Right hindlimb (tissue), 1 donor: Measurements from ENCODE around the gene GPR21.

Experiments
- DNase-seq: peaks from one replicate; pipeline ENCODE4 v3.0.0-alpha.2; 2018

The GPR21 gene, protein sequence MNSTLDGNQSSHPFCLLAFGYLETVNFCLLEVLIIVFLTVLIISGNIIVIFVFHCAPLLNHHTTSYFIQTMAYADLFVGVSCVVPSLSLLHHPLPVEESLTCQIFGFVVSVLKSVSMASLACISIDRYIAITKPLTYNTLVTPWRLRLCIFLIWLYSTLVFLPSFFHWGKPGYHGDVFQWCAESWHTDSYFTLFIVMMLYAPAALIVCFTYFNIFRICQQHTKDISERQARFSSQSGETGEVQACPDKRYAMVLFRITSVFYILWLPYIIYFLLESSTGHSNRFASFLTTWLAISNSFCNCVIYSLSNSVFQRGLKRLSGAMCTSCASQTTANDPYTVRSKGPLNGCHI

DNA sequence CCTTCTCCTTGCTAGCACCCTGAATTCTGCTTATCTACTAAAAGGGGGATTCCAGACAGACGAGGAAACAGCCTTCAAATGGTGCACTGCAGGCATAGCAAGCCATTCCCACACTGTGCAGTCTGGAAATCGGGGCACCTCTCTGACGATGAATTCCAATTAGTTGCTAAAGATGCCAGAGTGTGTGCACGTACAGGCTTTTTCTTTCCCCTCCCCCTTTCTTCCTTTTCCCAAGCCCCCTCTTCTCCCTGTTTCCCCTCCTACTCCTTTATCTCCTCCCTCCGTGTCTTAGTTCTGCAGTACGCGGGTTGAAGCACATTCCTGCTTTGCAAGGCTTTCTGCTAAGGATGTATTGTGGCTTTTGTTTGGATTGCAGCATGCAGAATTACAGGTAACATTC lies at the start of gene GPR21:
TSS of gene GPR21 (plus strand) at position 316 of the 400 bp plus-strand sequence. CDS start 900 bp downstream, outside the sequence.
- no peak for DNase-seq

DNA sequence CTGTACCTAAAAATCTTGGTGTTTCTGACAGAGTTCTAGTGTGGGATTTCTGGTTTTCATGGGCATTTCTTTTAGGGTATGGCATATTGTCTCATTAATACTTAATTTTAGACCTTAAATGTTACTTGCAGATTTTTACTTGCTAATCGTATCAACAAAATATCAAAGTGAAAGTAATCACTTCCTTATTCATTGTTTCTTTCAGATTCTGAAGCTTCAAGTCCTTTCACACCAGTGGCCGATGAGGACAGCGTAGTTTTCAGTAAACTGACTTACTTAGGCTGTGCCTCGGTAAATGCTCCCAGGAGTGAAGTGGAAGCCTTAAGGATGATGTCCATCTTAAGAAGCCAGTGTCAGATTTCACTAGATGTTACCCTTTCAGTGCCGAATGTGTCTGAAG lies 47.5 kb upstream of the GPR21 start:
- no peak for DNase-seq

DNA sequence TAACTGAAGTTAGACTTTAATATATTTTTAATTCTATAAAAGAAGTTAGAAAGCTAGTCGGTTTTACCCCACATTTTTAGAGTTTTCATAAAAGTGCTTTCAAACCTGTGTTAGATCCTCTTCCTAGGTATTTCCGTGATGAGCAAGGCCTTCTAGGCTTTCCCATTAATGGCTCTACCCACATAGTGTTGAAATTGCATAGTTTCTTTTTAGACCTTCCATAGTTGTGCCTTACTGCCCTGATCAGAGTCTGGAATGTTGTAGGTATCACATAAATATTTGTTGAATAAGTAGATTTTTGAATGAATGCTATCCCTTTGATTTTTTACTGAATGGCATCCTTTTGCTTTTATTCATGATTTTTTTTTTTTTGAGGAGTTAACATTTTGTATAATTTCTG lies 45.3 kb upstream of the GPR21 start:
- DNase-seq = no peak

DNA sequence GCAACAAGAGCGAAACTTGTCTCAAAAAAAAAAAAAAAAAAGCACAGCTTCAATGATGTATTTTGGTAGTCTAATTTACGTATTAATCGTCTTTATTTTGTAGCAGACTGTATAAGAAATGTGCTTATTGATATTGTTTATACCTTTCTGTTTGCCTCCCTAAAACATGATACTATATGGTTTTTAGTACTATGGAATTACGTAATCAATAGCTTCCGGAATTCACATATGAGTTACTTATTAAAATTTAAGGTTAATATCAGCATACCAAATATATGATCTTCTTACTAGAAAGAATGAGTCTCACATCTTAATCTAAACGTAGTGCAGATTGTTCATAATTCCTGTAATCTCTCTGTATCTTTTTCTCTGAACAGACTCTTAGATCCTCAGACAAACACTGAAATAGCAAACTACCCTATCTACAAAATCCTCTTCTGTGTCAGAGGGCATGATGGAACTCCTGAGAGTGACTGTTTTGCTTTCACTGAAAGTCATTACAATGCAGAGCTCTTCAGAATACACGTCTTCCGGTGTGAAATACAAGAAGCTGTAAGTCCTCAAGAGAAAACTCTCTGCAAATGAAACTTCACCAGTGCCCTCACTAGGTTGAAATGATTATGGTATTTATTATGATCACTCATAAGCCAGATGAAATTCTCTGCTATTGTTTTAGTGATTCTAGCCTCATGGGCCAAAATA lies 44.4 kb upstream of the GPR21 start:
- DNase-seq = no peak

DNA sequence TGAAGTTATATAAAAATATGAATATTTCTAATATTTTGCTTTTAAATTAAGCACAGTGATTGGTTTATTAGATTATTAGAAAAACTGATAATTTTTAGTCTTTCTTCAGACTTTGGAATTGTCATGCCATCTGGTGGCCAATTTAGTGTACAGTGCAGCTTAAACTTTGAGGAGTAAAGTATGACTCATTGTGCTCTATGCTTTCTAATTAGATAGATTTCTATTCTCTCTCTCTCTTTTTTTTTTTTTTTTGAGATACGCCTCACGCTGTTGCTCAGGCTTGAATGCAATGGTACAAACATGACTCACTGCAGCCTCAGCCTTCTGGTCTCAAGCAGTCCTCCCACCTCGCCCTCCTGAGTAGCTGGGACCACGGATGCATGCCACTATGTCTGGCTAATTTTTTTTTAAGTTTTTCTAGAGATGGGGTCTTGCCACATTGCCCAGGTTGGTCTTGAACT lies 42.1 kb upstream of the GPR21 start:
- DNase-seq = no peak

DNA sequence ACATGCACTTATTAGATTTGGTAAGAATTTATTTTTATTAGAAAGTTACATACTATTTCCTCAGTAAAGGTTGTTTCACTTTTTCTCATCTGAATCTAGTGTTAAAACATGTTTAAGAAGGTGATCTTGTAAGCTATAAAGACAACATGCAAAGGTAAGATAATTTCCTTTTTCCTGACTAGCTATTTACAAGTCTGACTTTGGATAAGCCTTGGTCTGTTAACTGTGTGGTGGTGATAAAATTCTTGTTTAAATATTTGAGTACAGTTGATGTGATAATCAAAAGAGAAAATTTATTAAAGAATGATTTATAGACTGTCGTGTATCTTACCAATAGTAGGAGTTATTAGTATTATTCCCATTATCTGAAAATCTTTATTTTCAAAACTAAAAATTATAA lies 36.9 kb upstream of the GPR21 start:
- no peak for DNase-seq

DNA sequence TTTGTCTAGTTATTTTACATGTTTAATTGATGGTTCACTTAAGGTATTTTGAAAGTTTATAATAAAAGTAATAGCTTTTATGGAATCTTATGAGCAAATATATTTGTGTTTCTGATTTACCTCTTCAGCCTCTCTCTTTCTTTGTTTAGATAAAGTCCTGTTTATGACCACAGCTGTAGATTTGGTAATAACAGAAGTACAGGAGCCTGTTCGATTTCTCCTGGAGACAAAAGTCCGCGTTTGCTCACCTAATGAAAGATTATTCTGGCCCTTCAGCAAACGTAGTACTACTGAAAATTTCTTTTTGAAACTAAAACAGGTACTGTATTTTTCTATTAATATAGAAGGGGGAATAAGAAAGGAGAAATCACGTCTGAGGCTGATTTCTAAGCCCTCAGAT lies 35.0 kb upstream of the GPR21 start:
- no peak for DNase-seq

DNA sequence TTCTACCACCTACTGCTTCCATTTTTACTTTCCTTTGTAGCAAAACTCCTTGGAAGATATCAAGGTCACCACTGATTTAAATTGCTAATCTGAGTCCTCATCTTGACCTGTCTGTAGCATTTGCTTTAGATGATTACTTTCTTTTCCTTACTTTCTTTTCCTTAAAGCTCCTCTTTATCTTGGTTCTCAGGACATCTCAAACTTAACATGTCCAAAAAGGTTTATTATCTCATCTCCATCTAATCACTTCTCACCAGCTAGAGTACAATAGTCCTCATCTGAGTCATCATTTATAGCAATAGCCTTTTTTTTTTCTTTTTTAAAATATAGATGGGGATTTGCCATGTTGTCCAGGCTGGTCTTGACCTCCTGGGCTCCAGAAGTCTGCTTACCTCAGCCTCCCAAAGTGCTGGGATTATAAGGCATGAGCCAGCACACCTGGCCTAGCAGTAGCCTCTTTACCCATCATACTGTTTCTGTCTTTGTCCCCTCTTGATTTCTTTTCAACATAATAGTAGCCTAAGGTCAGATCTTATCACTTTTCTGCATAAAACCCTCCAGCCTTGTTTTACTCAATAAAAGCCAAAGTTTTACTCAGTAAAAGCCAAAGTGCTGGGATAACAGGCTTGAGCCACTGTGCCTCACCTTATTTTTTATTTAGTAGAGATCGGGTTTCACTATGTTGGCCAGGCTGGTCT lies 32.9 kb upstream of the GPR21 start:
- DNase-seq = no peak

DNA sequence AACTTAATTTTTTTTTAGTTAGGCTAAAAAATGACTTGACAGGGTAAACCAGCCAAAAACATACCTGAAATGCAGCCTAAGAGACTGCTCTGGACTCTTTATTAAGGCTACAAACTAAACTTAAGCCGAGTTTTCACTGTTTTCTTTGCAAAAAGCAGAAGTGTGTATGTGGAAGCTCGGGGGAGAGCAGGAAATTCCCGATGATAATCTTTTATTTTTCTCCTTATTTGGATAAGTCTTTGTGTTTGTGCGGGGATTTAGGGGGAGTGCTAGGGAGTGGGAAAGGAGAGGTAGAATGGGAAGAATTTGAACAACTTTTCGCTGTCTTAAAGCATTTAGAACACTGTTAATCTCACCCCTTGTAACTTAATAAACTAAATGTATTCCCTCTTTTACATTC lies 30.7 kb upstream of the GPR21 start:
- no peak for DNase-seq

DNA sequence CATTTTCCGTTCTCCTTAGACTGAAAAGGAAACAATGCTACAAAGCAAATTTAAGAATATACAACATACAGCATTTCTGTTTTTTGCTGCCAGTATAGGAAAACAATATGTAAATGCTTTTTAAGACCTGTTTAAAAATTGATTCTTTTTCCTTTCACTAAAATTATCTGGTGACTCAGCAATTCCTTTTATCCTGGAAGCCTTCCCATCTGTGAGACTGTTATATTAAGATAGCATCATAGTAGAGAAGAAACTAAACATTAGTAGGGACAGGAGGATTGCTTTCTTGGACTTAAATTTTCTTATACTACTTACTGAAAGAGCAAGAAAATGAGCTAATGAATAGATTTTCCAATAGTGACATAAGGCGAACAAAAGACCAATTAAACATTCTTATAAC lies 30.0 kb upstream of the GPR21 start:
- DNase-seq = no peak

DNA sequence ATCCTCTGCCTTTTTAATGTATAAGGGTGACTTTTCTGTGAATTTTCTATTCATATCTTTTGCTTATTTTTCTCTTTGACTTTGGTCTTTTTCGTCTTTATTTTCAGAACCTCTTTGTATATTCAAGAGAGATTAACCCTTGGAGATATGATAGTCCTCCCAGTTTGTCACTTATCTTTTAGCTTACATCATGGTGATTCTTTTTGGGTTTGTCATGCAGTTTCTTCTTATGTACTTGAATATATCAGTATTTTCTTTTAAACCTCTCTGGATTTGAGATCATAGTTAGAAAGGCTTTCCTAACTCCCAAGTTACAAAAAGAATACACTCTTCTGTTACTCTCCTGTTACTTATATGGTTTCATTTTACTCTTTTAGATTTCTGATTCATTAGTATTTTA lies 27.5 kb upstream of the GPR21 start:
- DNase-seq = no peak

DNA sequence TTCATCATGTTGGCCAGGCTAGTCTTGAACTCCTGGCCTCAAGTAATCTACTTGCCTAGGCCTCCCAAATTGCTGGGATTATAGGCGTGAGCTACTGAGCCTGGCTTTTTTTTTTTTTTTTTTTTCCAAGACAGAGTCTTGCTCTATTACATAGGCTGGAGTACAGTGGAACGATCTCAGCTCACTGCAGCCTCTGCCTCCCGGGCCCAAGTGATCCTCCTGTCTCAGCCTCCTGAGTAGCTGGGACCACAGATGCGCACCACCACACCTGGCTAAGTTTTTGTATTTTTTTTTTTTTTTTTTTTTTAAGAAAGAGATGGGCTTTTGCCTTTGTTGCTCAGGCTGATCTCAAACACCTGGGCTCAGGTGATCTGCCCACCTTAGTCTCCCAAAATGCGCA lies 26.2 kb upstream of the GPR21 start:
- DNase-seq = no peak

DNA sequence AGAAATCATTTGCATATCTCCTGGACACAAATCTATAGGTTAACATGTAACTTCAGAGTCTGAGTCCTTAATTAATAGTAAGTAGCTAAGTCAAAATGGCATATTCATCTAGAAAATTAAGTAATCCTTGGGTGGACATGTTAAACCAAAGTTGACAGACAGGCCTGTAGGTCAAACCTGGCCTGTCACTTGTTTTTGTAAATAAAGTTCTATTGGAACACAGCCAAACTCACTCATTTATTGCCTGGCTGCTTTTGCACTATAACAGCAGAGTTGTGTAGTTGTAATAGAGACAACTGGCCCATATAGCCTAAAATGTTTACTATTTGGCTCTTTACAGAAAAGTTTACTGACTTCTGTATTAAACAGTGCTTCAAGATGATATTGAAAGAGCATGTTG lies 24.6 kb upstream of the GPR21 start:
- no peak for DNase-seq

DNA sequence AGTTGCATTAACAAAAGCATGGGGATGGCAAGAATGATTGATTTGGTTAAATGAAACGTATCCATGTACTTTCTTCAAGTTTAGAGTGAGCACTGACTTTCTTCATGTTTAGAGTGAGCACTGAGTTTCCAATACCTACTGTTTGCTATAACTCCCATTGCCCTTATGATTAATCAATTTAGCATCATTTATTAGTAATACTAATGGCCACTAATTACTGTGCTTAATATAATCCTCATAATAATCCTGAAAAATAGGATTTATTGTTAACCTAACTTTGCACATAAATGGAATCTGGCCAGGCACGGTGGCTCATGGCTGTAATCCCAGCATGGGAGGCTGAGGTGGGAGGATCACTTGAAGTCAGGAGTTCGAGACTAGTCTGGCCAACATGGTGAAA lies 22.1 kb upstream of the GPR21 start:
- DNase-seq = no peak

DNA sequence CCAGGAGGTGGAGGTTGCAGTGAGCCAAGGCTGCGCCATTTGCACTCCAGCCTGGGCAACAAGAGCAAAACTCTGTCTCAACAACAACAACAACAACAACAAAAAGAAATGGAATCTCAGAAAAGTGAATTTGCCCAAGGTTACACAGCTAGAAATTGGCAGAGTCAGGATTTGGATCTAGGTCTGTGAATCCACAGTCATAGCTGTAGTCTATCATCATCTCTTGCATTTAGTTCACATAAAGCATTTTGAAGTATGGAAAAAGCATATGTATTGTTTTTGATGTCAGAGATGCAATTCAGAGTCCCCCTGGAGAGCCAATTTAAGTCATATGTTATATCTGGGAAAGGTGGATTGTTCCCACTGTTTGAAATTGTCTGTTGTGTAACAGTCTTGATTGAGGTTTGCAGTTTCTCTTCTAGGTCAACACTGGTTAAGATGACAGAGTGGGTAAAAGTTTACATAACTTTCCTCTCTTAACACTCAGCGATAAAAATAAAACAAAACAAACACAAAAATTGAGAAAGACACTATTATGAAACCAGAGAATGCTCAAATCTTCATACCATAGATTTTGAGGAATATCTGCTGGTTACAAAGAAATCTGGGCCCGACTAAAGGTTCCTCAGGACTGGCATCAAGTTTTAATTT lies 21.5 kb upstream of the GPR21 start:
- no peak for DNase-seq

DNA sequence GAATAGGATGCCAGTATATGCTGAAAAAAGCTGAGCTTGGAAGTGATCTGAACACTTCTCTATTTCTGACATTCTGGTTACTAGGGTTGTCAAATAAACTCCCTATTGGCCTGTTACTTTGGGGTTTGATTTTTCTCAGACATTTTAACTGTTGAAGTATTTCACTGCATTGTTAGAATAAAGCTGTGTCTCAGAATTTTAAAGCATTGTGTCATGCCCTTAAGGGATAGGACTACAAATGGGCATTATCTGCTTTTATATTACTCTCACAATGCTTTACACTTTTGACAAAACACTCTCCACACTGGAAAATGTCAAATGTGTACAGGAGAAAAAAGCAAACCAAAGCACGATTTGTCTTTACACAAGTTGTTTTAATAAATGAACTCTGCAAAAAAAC lies 16.8 kb upstream of the GPR21 start:
- no peak for DNase-seq

DNA sequence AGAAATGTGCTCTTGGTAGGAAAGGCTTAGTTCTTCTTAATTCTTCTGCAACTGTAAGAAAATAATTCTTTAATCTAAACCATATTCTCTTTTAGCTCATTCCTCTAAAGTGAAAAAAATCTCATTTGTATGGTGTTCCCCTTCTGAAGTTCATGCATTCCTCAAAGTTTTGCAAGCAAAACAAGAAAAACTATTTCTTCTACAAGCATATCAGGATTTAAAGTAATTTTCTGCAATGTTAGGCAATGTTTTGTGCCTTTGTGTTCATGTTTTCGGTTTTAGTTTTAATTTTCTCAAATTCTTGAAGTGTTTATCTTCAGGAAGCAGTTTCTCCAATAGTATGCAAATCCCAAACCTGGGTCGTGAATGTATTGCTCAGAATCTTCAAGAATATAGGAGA lies 12.7 kb upstream of the GPR21 start:
- no peak for DNase-seq

DNA sequence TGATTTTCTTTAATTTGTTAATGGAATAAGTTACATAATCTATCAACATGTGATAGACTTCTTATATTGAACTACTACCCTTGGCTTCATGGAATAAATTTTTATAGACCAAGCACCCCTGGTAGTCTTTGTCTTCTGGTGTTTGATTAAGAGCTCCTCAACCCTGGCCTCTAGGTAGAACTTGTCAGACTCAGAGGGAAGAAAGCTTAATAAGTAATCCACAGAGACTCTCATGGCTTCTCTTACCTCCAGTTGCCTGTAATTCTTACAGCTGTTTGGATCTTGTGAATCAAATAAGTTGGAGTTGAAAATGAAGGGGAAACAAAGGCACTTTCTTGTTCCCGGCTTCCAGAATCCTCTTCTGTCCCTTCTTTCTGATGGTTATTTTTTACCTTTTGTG lies 7.0 kb upstream of the GPR21 start:
- DNase-seq = no peak

DNA sequence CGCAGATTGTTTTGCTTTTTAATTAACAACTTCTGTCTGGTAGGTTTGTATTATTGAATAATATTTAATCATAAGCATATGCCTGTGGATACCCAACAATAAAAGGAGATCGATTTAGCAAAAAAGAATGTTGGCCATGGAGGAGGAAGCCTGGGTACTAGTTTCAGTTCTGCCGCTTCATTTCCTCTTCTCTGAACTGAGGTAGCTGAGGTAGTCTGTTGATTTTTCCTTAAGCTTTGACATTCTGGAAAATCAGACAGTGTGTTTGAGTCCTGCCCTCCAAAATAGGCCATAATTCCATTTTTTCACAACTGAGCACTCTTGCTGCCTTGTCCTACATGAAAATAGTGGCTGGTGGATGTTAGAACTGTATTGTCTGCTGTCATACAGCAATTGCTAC lies 6.0 kb upstream of the GPR21 start:
- no peak for DNase-seq

DNA sequence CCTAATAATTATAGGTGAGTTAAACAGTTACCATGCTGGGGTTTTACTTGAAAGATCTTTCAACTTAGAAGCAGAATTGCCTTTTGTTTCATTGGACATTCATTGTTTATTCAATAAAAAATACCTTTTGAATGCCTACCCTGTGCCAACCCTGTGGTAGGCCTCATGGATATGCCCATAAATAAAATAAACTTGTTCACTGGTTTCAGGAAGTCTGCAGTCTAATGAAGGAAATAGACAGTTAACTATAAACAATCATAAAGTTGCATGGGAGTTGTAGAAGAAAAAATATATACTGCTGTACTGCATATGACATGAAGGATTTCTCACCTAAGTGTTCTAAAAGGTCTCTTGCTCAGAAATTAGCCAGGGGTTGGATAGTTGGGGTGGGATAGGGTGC lies 5.3 kb upstream of the GPR21 start:
- DNase-seq = no peak

DNA sequence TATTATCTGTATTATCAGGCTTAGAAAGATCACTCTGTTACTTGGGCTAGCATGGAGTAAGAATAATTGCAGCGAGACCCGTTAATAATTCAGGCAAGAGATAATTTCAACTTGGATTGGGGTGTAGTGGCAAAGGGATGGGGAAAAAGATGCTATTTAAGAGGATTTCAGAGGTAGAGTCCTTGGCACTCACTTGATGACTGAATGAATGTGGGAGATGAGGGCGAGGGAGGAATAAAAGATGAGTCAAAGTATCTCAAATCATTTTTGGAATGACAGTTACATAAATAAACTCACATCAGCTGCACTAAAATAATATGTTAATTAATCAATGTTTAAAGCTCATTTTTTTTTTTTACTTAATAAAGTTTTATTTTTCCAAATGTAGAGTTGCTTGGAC lies 4.5 kb upstream of the GPR21 start:
- no peak for DNase-seq

DNA sequence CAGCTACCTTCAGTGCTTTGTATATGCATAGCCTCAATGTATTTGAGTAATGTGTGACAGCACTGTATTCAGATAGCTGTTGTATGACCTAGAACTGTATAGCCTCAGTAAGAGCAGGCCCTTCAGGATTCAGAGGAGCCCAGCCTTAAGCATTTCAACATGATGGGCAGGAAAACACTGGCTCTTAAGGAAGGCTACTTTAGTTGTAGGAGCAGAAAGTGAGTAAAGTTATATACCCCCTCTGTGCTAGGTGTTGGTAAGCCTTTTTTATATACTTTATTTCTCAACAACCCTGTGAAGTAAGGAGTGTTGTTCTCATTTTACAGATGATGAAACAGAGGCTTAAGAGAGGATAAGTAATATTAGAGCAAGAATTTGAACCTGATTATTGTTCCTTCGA lies 1.5 kb upstream of the GPR21 start:
- DNase-seq = no peak

DNA sequence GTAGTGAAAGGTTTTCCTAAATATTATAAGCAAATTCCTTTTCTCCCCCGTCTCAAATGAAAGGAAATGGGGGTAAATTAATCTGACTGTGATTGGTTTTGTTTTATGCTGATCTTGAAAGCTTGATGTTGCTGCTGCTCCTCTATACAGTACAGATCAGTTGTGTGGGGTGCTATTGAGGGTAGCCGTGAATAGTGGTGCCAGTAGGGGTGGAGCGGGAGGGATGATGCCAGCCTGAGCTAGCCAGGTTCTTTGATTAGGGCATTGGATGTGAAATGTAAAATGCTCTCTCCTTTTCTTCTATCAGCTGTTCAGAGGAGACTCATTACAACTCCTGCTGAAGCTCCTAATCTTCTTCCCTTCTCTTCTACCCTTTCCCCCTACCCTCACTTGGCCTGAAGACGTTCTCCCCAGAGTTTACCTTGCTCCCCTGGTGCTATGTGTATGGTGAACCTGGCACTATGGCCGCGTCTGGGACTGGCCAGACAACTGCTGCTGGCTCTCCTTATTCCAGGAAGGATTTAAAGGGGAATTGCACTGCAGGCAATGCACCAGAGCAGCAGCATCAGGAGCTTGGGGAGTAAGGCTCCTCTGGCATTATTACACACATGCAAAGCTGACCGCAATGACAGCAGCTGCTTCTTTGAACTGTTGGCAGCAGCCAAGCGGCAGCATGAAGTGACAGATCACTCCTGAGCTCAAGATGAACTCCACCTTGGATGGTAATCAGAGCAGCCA lies 566 bp downstream of the GPR21 start:
- peak; percentile 48 for DNase-seq
